ENCODE measurements around the gene ATG9B. TPM values are rescaled to one million over a fixed set of nuclear protein-coding genes. Genes with fewer than 3 reads are reported as not detected.

Gene ATG9B
- total and polyA plus RNA-seq, 9 of the 15 experiments (the other 6 are each of a cell fraction or from before 2014, with no cell fraction given): 0.29 to 8.0 (median 2.1) TPM

GRCh38 chr7:151056283-151056665, 32.0 kb upstream of the ATG9B start (continued):
- TF ChIP-seq, protein P1, sequence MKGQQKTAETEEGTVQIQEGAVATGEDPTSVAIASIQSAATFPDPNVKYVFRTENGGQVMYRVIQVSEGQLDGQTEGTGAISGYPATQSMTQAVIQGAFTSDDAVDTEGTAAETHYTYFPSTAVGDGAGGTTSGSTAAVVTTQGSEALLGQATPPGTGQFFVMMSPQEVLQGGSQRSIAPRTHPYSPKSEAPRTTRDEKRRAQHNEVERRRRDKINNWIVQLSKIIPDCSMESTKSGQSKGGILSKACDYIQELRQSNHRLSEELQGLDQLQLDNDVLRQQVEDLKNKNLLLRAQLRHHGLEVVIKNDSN (CRISPR knock-in tag; IDR thresholded peaks at IDR 0.05): peak; percentile 57
- TF ChIP-seq, protein P2, sequence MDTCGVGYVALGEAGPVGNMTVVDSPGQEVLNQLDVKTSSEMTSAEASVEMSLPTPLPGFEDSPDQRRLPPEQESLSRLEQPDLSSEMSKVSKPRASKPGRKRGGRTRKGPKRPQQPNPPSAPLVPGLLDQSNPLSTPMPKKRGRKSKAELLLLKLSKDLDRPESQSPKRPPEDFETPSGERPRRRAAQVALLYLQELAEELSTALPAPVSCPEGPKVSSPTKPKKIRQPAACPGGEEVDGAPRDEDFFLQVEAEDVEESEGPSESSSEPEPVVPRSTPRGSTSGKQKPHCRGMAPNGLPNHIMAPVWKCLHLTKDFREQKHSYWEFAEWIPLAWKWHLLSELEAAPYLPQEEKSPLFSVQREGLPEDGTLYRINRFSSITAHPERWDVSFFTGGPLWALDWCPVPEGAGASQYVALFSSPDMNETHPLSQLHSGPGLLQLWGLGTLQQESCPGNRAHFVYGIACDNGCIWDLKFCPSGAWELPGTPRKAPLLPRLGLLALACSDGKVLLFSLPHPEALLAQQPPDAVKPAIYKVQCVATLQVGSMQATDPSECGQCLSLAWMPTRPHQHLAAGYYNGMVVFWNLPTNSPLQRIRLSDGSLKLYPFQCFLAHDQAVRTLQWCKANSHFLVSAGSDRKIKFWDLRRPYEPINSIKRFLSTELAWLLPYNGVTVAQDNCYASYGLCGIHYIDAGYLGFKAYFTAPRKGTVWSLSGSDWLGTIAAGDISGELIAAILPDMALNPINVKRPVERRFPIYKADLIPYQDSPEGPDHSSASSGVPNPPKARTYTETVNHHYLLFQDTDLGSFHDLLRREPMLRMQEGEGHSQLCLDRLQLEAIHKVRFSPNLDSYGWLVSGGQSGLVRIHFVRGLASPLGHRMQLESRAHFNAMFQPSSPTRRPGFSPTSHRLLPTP (IDR thresholded peaks at IDR 0.05; ENCODE audit: borderline replicate concordance, extremely low read depth, insufficient read length): no peak
- TF ChIP-seq MLX (CRISPR knock-in tag; conservative IDR thresholded peaks at IDR 0.05) (no peak), ZBTB43 (CRISPR knock-in tag; IDR thresholded peaks at IDR 0.05) (no peak), ATF1 (CRISPR knock-in tag; IDR thresholded peaks at IDR 0.05) (no peak), ATF1 (tag; IDR thresholded peaks at IDR 0.05) (peak; percentile 81), ATF6 (CRISPR knock-in tag; IDR thresholded peaks at IDR 0.05) (no peak), FUS (optimal IDR thresholded peaks at IDR 0.05; ENCODE audit: low read depth, low read length) (no peak), RBBP5 (IDR thresholded peaks at IDR 0.05; ENCODE audit: borderline replicate concordance, insufficient read depth, low read length, poor library complexity, severe bottlenecking) (no peak), ZBTB5 (IDR thresholded peaks at IDR 0.05) (no peak), MTA3 (IDR thresholded peaks at IDR 0.05; ENCODE audit: borderline replicate concordance) (peak; percentile 45; the same call in 1 of the 2 replicates), ZNF280B (CRISPR knock-in tag; IDR thresholded peaks at IDR 0.05) (no peak), U2AF1 (optimal IDR thresholded peaks at IDR 0.05; ENCODE audit: low read depth, low read length) (no peak), POLR3A (IDR thresholded peaks at IDR 0.05; ENCODE audit: borderline replicate concordance, extremely low read depth, insufficient read depth, insufficient read length) (no peak)
